ENCODE data around the gene CFTR. TPM values are rescaled to one million over a fixed set of nuclear protein-coding genes. Genes with fewer than 3 reads are reported as not detected.

The CFTR gene
- total and polyA plus RNA-seq, 2 of the 8 experiments (the other 6 are each of a cell fraction or from before 2014, with no cell fraction given), result 1.2 to 1.6 TPM

GRCh38 chr7:117679120-117679519 is 199.3 kb downstream of the CFTR start (continued):
- TF ChIP-seq KDM1A (IDR thresholded peaks at IDR 0.05; ENCODE audit: borderline replicate concordance, low read length), result no peak
- TF ChIP-seq TAF7 (optimal IDR thresholded peaks at IDR 0.05; ENCODE audit: borderline replicate concordance, low read depth, low read length), result no peak
- TF ChIP-seq, protein P1, sequence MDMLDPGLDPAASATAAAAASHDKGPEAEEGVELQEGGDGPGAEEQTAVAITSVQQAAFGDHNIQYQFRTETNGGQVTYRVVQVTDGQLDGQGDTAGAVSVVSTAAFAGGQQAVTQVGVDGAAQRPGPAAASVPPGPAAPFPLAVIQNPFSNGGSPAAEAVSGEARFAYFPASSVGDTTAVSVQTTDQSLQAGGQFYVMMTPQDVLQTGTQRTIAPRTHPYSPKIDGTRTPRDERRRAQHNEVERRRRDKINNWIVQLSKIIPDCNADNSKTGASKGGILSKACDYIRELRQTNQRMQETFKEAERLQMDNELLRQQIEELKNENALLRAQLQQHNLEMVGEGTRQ (IDR thresholded peaks at IDR 0.05; ENCODE audit: low read length), result no peak
- TF ChIP-seq RAD21 (IDR thresholded peaks at IDR 0.05 in 1 of 2, conservative IDR thresholded peaks at IDR 0.05 in 1 of 2; ENCODE audit: low read depth in 2 of 2, low read length in 2 of 2), result no peak
